ENCODE results near the gene HPCA.

DNA sequence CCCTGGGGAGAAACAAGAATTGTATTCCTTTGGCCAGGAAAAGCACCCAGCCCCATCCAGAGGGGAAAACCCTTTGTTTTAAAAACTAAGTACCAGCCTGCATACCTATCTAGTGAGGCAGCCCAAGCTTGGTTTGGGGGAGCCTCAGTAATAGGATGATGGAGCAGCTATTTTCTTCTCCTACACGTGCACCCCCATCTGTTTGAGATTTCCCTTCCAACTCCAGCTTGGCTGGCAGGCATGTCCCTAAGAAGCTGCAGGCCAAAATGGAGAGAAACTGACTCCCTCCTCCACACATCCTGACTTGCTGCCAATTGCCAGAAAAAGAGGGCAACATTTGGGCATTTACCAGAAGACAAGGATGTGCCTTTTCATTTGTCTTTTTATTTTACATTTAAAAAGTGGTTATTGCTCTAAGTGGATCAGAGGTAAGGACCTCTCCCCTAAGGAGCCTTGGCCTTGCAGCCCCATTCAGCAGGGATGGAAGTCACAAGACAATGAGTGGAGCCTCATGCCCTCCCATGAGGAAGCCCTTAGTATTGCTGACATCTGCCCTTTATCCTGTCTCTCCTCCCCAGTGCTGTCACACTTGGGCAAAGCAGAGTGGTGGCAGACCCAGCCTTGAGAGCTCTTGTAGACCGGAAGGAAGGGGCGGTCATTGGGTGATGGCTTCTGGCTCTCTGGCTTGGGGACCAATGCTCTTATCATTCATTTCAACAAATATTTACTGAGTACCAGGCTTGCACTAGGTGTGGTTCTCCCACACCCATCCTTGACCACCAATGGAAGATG, 24.2 kb upstream of the HPCA start:
- TF ChIP-seq CTCF (IDR thresholded peaks at IDR 0.05) (no peak), POLR2A (IDR thresholded peaks at IDR 0.05) (no peak)

All from esophagus squamous epithelium (tissue), 4 donors.